Measurements from ENCODE around the gene UBB. TPM values are rescaled to one million over a fixed set of nuclear protein-coding genes. Genes with fewer than 3 reads are reported as not detected.

The UBB gene
- total and polyA plus RNA-seq, 9 of the 15 experiments (the other 6 are each of a cell fraction or from before 2014, with no cell fraction given): 1,069 to 4,143 (median 1,696) TPM

DNA sequence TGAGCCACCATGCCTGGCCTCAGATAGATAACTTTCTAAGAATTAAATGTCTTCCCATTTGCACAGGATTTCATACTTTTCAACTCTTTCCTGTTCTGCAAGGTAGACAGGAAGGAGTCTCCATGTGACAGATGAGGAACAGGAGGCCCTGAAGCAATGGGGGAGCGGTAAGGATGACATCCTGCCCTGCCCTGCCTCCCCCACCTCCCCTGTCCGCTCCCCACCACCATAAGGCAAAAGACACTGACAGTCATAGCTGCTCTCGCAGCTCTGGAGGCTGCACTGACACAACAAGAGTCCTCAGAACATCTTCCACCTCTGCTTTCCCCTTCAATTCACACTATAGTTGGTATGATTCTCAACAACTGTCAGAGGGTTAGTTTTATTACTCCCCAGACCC, 37.3 kb upstream of the UBB start:
- Histone ChIP-seq H3K27me3 (ENCODE audit: control insufficient read depth in 2 of 2, insufficient read depth in 2 of 2, low read length in 2 of 2) (no peaks in the 10 kb centered on the region), H3K4me3 (no peak overlapping the region), H4K20me1 (replicated peaks; ENCODE audit: control insufficient read depth, insufficient read depth, low read length) (no peaks in the 10 kb centered on the region), H3K9me3 (replicated peaks; ENCODE audit: control insufficient read depth, insufficient read depth, low read depth, low read length) (no peaks in the 10 kb centered on the region), H3K36me3 (ENCODE audit: control insufficient read depth, insufficient read depth, low read length) (peaks cover 41% of the 10 kb centered on the region), H3K9ac (ENCODE audit: insufficient read depth in 1 of 2, low read depth in 2 of 2, low read length in 2 of 2) (no peak overlapping the region), H3K27ac (ENCODE audit: extremely low read depth, low read depth, low read length) (no peak overlapping the region), H2AFZ (ENCODE audit: low read depth, low read length) (no peak overlapping the region), H3K4me2 (ENCODE audit: insufficient read depth, low read length) (no peak overlapping the region), H3K4me1 (replicated peaks in 1 of 2; ENCODE audit: control insufficient read depth in 2 of 2, insufficient read depth in 2 of 2, low read length in 2 of 2) (no peaks in the 10 kb centered on the region), H3K79me2 (ENCODE audit: control insufficient read depth, insufficient read depth, low read length) (no peaks in the 10 kb centered on the region), H3K9me1 (ENCODE audit: control insufficient read depth, insufficient read depth, low read length) (peaks cover 3% of the 10 kb centered on the region)
- ChIA-PET POLR2A (interaction anchor here (1.5 kb wide), 1 partner anchor 10 kb away, joined by 4 read pairs; the partner anchor contains the start of gene CENPV), CTCF (ENCODE audit: low intra/inter-chr PET ratio) (no interaction called here)
- DNase-seq (ENCODE audit: extremely low read depth in 1 of 4, low spot score in 3 of 4) (no peak), ATAC-seq (no peak), FAIRE-seq (no peak)
- BruUV-seq (replicated peaks): no TSS peak
- intact Hi-C loops (cut with micrococcal nuclease): no loop called here
- 100% methylated on average over 1 of the region's 3 CpGs for WGBS (ENCODE audit: insufficient coverage, low coverage, missing lambda C conversion rate)
- in situ Hi-C loops (cut with MboI): no loop called here
- TF ChIP-seq, protein P1, sequence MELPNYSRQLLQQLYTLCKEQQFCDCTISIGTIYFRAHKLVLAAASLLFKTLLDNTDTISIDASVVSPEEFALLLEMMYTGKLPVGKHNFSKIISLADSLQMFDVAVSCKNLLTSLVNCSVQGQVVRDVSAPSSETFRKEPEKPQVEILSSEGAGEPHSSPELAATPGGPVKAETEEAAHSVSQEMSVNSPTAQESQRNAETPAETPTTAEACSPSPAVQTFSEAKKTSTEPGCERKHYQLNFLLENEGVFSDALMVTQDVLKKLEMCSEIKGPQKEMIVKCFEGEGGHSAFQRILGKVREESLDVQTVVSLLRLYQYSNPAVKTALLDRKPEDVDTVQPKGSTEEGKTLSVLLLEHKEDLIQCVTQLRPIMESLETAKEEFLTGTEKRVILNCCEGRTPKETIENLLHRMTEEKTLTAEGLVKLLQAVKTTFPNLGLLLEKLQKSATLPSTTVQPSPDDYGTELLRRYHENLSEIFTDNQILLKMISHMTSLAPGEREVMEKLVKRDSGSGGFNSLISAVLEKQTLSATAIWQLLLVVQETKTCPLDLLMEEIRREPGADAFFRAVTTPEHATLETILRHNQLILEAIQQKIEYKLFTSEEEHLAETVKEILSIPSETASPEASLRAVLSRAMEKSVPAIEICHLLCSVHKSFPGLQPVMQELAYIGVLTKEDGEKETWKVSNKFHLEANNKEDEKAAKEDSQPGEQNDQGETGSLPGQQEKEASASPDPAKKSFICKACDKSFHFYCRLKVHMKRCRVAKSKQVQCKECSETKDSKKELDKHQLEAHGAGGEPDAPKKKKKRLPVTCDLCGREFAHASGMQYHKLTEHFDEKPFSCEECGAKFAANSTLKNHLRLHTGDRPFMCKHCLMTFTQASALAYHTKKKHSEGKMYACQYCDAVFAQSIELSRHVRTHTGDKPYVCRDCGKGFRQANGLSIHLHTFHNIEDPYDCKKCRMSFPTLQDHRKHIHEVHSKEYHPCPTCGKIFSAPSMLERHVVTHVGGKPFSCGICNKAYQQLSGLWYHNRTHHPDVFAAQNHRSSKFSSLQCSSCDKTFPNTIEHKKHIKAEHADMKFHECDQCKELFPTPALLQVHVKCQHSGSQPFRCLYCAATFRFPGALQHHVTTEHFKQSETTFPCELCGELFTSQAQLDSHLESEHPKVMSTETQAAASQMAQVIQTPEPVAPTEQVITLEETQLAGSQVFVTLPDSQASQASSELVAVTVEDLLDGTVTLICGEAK (IDR thresholded peaks at IDR 0.05): no peak
- TF ChIP-seq, protein P1 (CRISPR knock-in tag; IDR thresholded peaks at IDR 0.05): no peak
- TF ChIP-seq, protein P2, sequence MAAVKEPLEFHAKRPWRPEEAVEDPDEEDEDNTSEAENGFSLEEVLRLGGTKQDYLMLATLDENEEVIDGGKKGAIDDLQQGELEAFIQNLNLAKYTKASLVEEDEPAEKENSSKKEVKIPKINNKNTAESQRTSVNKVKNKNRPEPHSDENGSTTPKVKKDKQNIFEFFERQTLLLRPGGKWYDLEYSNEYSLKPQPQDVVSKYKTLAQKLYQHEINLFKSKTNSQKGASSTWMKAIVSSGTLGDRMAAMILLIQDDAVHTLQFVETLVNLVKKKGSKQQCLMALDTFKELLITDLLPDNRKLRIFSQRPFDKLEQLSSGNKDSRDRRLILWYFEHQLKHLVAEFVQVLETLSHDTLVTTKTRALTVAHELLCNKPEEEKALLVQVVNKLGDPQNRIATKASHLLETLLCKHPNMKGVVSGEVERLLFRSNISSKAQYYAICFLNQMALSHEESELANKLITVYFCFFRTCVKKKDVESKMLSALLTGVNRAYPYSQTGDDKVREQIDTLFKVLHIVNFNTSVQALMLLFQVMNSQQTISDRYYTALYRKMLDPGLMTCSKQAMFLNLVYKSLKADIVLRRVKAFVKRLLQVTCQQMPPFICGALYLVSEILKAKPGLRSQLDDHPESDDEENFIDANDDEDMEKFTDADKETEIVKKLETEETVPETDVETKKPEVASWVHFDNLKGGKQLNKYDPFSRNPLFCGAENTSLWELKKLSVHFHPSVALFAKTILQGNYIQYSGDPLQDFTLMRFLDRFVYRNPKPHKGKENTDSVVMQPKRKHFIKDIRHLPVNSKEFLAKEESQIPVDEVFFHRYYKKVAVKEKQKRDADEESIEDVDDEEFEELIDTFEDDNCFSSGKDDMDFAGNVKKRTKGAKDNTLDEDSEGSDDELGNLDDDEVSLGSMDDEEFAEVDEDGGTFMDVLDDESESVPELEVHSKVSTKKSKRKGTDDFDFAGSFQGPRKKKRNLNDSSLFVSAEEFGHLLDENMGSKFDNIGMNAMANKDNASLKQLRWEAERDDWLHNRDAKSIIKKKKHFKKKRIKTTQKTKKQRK (IDR thresholded peaks at IDR 0.05; ENCODE audit: borderline replicate concordance, low read depth, low read length): no peak
- TF ChIP-seq, protein P3, sequence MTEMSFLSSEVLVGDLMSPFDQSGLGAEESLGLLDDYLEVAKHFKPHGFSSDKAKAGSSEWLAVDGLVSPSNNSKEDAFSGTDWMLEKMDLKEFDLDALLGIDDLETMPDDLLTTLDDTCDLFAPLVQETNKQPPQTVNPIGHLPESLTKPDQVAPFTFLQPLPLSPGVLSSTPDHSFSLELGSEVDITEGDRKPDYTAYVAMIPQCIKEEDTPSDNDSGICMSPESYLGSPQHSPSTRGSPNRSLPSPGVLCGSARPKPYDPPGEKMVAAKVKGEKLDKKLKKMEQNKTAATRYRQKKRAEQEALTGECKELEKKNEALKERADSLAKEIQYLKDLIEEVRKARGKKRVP (CRISPR knock-in tag; IDR thresholded peaks at IDR 0.05): no peak
- TF ChIP-seq, protein P4, sequence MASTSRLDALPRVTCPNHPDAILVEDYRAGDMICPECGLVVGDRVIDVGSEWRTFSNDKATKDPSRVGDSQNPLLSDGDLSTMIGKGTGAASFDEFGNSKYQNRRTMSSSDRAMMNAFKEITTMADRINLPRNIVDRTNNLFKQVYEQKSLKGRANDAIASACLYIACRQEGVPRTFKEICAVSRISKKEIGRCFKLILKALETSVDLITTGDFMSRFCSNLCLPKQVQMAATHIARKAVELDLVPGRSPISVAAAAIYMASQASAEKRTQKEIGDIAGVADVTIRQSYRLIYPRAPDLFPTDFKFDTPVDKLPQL (IDR thresholded peaks at IDR 0.05; ENCODE audit: extremely low read depth, insufficient read length): no peak
- TF ChIP-seq RFX1 (IDR thresholded peaks at IDR 0.05): no peak

Data from K562 (cell line).